Heart left ventricle (tissue), 16 donors: Measurements from ENCODE around the gene RAMP1. TPM values are rescaled to one million over a fixed set of nuclear protein-coding genes. Genes with fewer than 3 reads are reported as not detected.
A peak's percentile ranks its signal among the peaks of the same experiment; 100 is the strongest.

Experiments
- ATAC-seq, 4 donors: fragments of 200-7000 bp; cut with Tn5 transposase; one replicate each; pipeline ENCODE4 v1.9.1; 2020 to 2022; ENCODE audit warnings: moderate library complexity in 4 of 4, mild to moderate bottlenecking in 3 of 4, moderate number of reproducible peaks in 1 of 4
- DNase-seq, 5 donors: peaks; one replicate each; pipeline ENCODE4 v3.0.0-alpha.2; 2020
- H3K27ac ChIP-seq, 12 donors: fragments of 200-600 bp; sonication (generic) in 4 of 12; one replicate each; pipeline versions ENCODE4 v1.5.0 to v1.8.0; 2016 to 2022; ENCODE audit warnings: mild to moderate bottlenecking in 2 of 12
- H3K27me3 ChIP-seq, 9 donors: fragments of 200-600 bp; sonication (generic) in 2 of 9; one replicate each; pipeline versions ENCODE4 v1.5.1 to v1.8.0; 2016 to 2022; ENCODE audit warnings: mild to moderate bottlenecking in 3 of 9
- H3K36me3 ChIP-seq, 9 donors: fragments of 200-600 bp; sonication (generic) in 2 of 9; one replicate each; pipeline versions ENCODE4 v1.5.0 to v1.8.0; 2018 to 2022; ENCODE audit warnings: mild to moderate bottlenecking in 2 of 9
- H3K4me1 ChIP-seq, 12 donors: fragments of 200-600 bp; sonication (generic) in 4 of 12; one replicate each; pipeline versions ENCODE4 v1.5.0 to v1.8.0; 2016 to 2022; ENCODE audit warnings: mild to moderate bottlenecking in 3 of 12
- H3K4me3 ChIP-seq, 12 donors: fragments of 200-600 bp; sonication (generic) in 4 of 12; one replicate each; pipeline versions ENCODE4 v1.5.0 to v1.8.0; 2017 to 2022; ENCODE audit warnings: mild to moderate bottlenecking in 9 of 12, moderate library complexity in 4 of 12
- H3K9me3 ChIP-seq, 12 donors: fragments of 200-600 bp; sonication (generic) in 4 of 12; one replicate each; pipeline versions ENCODE4 v1.5.0 to v1.8.0; 2016 to 2022; ENCODE audit warnings: mild to moderate bottlenecking in 1 of 12
- POLR2A ChIP-seq, 2 donors: fragments of 450-650 bp; IDR thresholded peaks; one replicate each; pipeline ENCODE4 v1.6.1; 2017; ENCODE audit warnings: antibody characterized with exemption in 2 of 2, mild to moderate bottlenecking in 2 of 2, moderate library complexity in 2 of 2
- WGBS, 4 donors: extraction: QIAGEN DNeasy Blood & Tissue Kit in 2 of 4; methylation state at CpG; one replicate each; pipeline versions ENCODE4 v1.1.5 to v1.1.7; 2013 to 2018; 5-methylcytosine and 5-hydroxymethylcytosine counted together
- intact Hi-C, 10 donors: fragments of 100-400 bp; cut with DNase I; formaldehyde crosslinking; loops; one replicate each; pipeline versions ENCODE4 v1.11.1 to v1.14.2; 2022
- polyA plus RNA-seq, 2 donors: library from polyadenylated mRNA; stranded (reverse); fragments of 200-250 nt; gene quantifications; one replicate each; pipeline ENCODE4 v1.2.3, GENCODE V29; 2013
- total RNA-seq, 9 donors: library from RNA; depleted of rRNA in 2 of 9; stranded (reverse); fragments of >200 nt in 2 of 9; fragmentation: NEBNext Ultra II Directional in 3 of 9; extraction: Animal tissue kit (Norgen Biotek cat#: 25700) in 3 of 9; gene quantifications; one replicate each; pipeline versions ENCODE4 v1.1.0 to v1.2.4, GENCODE V29; 2016 to 2023
- TF ChIP-seq, protein P1 (sequence below), 12 donors: fragments of 200-600 bp; sonication (generic) in 4 of 12; IDR thresholded peaks; one replicate each; pipeline versions ENCODE4 v1.5.0 to v1.8.0; 2018 to 2022; ENCODE audit warnings: antibody characterized with exemption in 12 of 12, mild to moderate bottlenecking in 5 of 12
- donor health status: ischemic (EF 13 %, LVEDD 7.1; RV severe dilation, severe dysfunction).
- donor health status: healthy with polysubstance abuse.
- donor health status: DM: no; HTN: yes; CAD: no.
- donor health status: DM: no; HTN: no; CAD: no.
- donor health status: ischemic (EF 25% LVEDD 6.9; RV normal size, moderate dysfunction).
- donor health status: ischemic (EF 25% LVEDD 5.7; RV mildly dilated, moderate dysfunction).
- donor health status: healthy.
- donor health status: DM: yes; HTN: yes; CAD: no.
- donor health status: ischemic (EF 35%, LVEDD 5.7; RV mildly dilated, moderate dysfunction).
- donor health status: nonischemic (EF 11% LVEDD 7.7; RV severe dilation, severe dysfunction).
- donor health status: DM: yes; HTN: yes; CAD: no.
- donor health status: PGD.
- donor health status: ischemic (EF 29% LVEDD 5.4; RV normal size, mild dysfunction).
- donor health status: nonischemic (EF 23%, LVEDD 6.1; RV moderate dilation, normal function).

Gene RAMP1
- total and polyA plus RNA-seq, 11 donors, result 36.5 to 1,114 (median 201) TPM

DNA sequence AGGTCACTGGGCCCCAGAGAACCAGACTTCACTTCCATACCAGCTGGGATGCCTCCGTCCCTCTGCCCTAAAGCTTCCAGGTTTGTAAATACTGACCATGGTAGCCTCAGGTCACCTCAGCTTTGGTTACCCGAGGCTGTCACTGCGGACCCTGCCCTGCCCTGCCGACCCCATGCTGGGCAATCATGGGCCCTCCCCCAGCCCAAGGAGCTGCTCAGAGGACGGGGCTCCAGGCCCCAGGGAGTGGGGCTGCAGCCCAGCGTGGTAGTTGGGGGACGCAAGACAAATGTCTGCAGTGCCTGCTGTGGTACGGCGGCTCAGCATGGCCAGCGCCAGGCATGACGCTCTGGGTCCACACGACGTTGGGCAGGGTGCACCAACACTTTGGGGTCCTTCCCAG lies 25.3 kb downstream of the RAMP1 start:
- TF ChIP-seq, protein P1, sequence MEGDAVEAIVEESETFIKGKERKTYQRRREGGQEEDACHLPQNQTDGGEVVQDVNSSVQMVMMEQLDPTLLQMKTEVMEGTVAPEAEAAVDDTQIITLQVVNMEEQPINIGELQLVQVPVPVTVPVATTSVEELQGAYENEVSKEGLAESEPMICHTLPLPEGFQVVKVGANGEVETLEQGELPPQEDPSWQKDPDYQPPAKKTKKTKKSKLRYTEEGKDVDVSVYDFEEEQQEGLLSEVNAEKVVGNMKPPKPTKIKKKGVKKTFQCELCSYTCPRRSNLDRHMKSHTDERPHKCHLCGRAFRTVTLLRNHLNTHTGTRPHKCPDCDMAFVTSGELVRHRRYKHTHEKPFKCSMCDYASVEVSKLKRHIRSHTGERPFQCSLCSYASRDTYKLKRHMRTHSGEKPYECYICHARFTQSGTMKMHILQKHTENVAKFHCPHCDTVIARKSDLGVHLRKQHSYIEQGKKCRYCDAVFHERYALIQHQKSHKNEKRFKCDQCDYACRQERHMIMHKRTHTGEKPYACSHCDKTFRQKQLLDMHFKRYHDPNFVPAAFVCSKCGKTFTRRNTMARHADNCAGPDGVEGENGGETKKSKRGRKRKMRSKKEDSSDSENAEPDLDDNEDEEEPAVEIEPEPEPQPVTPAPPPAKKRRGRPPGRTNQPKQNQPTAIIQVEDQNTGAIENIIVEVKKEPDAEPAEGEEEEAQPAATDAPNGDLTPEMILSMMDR (IDR thresholded peaks at IDR 0.05), result no peak
- TF ChIP-seq POLR2A (IDR thresholded peaks at IDR 0.05), result no peak
- WGBS, 4 donors, result 73 to 79% (median 77%) methylated on average over 3 to 13 of the region's 13 CpGs
- peak overlapping the region in 10 of 12 donors; percentile 86 to 100 (median 94) for H3K27ac ChIP-seq

DNA sequence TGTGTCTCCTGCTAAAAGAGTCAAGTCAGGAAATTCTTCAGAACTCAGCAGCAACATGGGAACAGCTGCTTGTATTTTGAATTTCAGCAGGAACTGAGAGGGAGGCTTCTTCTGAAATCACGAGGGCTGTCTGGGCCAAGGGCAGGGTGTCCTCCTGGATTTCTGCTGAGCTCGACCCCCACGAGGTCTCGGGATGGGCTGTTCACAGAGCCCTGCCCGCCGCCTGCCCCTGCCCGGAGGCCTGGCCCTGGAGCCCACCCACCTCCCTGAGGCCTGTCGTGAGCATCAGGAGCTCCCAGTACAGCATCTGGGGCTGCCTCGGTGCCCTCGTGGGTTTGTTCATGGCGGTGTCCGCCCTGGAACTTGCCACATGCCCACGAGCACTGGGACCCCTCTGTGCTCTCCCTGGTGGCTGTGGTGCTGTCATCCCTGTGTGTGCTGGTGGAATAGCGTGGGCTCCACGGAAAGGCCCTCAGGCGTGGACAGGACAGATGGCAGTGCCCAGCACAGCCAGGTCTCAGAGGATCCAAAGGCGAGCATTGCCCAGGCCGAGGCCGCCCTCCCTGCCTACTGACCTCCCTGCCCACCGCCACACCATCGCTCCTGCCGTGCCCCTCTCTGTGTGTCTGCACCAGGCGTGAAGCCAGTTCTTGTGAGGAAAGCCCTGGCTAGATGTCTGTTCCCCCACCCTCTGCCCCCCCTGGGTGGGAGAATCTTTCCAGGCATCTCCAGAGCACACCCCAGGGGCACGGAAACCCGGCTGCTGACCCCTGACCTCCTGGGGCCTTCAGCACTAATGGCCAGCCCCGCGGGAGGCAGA lies 25.9 kb downstream of the RAMP1 start:
- intact Hi-C loops, result no loop called here
- H3K27ac ChIP-seq, result peak overlapping the region; percentile 65 to 100 (median 92)
- peaks cover 0 to 44% (median 18%) of the 10 kb centered on the region in 12 donors for H3K4me1 ChIP-seq
- WGBS, 4 donors, result 59 to 72% (median 69%) methylated on average over 12 to 27 of the region's 27 CpGs
- H3K27me3 ChIP-seq, result no peaks in the 10 kb centered on the region
- H3K9me3 ChIP-seq, result no peaks in the 10 kb centered on the region
- DNase-seq, result peak in 2 of 5 donors; percentile 22 to 59
- H3K36me3 ChIP-seq, result no peaks in the 10 kb centered on the region
- TF ChIP-seq, protein P1 (IDR thresholded peaks at IDR 0.05), result no peak
- TF ChIP-seq POLR2A (IDR thresholded peaks at IDR 0.05), result no peak
- peak in 2 of 4 donors; percentile 0 to 1 for ATAC-seq
- H3K4me3 ChIP-seq, result no peak overlapping the region

More for the DNA sequence above, 25.3 kb downstream of the RAMP1 start:
- peak in 1 of 5 donors; percentile 20 for DNase-seq
- no peaks in the 10 kb centered on the region for H3K27me3 ChIP-seq
- H3K4me1 ChIP-seq, result peaks cover 0 to 44% (median 18%) of the 10 kb centered on the region in 12 donors
- no peaks in the 10 kb centered on the region for H3K36me3 ChIP-seq
- H3K4me3 ChIP-seq, result no peak overlapping the region
- no peaks in the 10 kb centered on the region for H3K9me3 ChIP-seq
- ATAC-seq, result no peak
- intact Hi-C loops, result no loop called here

DNA sequence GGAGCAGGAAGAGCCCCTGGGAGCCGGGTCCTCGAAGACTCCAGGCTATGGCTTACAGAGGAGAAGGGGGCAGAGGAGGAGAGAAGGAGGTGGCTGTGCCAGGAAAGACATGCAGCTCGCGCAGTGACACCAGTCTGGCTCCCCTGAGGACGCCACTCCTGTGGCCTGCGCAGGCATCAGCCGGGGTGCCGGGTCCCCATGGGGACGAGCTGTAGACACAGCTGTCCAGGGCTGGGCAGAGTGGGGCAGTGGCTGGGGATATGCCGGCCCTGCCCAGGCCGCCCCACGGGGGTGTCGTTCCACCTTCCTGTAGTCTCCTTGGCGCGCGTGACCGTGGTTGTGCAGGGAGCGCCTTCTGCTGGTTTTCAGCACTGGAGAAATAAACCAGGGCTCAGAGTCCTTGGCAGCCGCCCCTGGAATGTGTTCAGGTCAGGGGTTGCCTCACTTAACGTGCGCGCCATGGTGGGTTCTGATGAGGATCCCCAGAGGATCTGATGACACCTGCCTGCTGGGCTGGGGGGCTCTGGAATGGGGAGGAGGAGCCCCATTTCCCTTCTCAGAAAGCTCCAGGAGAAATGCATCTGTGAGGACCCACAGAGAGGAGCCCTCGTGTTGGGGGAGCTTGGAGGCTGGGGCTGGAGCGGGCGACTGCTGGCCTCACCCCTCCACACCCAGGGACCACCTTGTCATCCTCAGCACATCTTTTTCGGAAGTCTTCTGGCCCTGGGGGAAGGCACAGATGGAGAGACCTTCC lies 26.7 kb downstream of the RAMP1 start:
- Histone ChIP-seq H3K4me3 (peak overlapping the region in 1 of 12 donors; percentile 28), H3K36me3 (no peaks in the 10 kb centered on the region), H3K27me3 (no peaks in the 10 kb centered on the region), H3K4me1 (peaks cover 0 to 44% (median 18%) of the 10 kb centered on the region in 12 donors), H3K27ac (peak overlapping the region; percentile 65 to 100 (median 92)), H3K9me3 (no peaks in the 10 kb centered on the region)
- peak; percentile 77 to 88 (median 86) for DNase-seq
- intact Hi-C loops, result loop anchor here in 2 of 10 donors (1.0 to 2.0 kb wide), 2 partner anchors 21 to 27 kb away; partner anchors contain the start of gene RAMP1 (in 1 of the 2)
- ATAC-seq, result peak; percentile 53 to 75 (median 64)
- TF ChIP-seq POLR2A (IDR thresholded peaks at IDR 0.05), result no peak
- TF ChIP-seq, protein P1 (IDR thresholded peaks at IDR 0.05), result peak in 3 of 12 donors; percentile 21 to 37 (median 26)
- WGBS, 4 donors, result 30 to 47% (median 35%) methylated on average over 18 to 26 of the region's 26 CpGs
